Thymus (tissue), 11 donors: ENCODE results near the gene ETHE1. TPM values are rescaled to one million over a fixed set of nuclear protein-coding genes. Genes with fewer than 3 reads are reported as not detected.

Experiments
- DNase-seq, 9 donors: peaks; one replicate each; pipeline ENCODE4 v3.0.0-alpha.2; 2013; ENCODE audit warnings: low spot score in 9 of 9, low read depth in 6 of 9, missing footprints in 1 of 9
- H3K27ac ChIP-seq, 2 donors: one replicate each; pipeline ENCODE4 v1.5.1; 2013; ENCODE audit warnings: control low read depth in 1 of 2, low read depth in 1 of 2, low read length in 1 of 2, mild to moderate bottlenecking in 1 of 2, moderate library complexity in 1 of 2
- H3K27me3 ChIP-seq, 2 donors: one replicate each; pipeline ENCODE4 v1.5.1; 2013; ENCODE audit warnings: low read length in 1 of 2; ENCODE audit not compliant: control insufficient read depth in 2 of 2, insufficient read depth in 1 of 2
- H3K36me3 ChIP-seq, 2 donors: one replicate each; pipeline ENCODE4 v1.5.1; 2013; ENCODE audit warnings: low read length in 1 of 2, mild to moderate bottlenecking in 1 of 2, moderate library complexity in 1 of 2; ENCODE audit not compliant: control insufficient read depth in 2 of 2, insufficient read depth in 2 of 2
- H3K4me1 ChIP-seq, 2 donors: one replicate each; pipeline ENCODE4 v1.5.1; 2013; ENCODE audit warnings: low read length in 2 of 2; ENCODE audit not compliant: control insufficient read depth in 2 of 2, insufficient read depth in 2 of 2
- H3K4me3 ChIP-seq, 2 donors: one replicate each; pipeline ENCODE4 v1.5.1; 2013; ENCODE audit warnings: low read length in 2 of 2, control low read depth in 1 of 2, mild to moderate bottlenecking in 1 of 2
- H3K9me3 ChIP-seq, 2 donors: one replicate each; pipeline ENCODE4 v1.5.1; 2013; ENCODE audit warnings: low read length in 1 of 2, mild to moderate bottlenecking in 1 of 2; ENCODE audit not compliant: control insufficient read depth in 2 of 2, insufficient read depth in 1 of 2
- WGBS: extraction: QIAGEN DNeasy Blood & Tissue Kit; methylation state at CpG from one replicate; pipeline ENCODE4 v1.1.7; 2013; 5-methylcytosine and 5-hydroxymethylcytosine counted together
- polyA plus RNA-seq: library from polyadenylated mRNA; stranded (reverse); fragments of 200-250 nt; gene quantifications from one replicate; pipeline ENCODE4 v1.2.3, GENCODE V29; 2013
- total RNA-seq: library from RNA; stranded (reverse); fragments of 120-200 nt; gene quantifications from one replicate; pipeline ENCODE4 v1.2.4, GENCODE V29; 2013
- donor health status: healthy.

The ETHE1 gene
- total and polyA plus RNA-seq, 2 donors: 32.3 to 44.8 TPM

DNA sequence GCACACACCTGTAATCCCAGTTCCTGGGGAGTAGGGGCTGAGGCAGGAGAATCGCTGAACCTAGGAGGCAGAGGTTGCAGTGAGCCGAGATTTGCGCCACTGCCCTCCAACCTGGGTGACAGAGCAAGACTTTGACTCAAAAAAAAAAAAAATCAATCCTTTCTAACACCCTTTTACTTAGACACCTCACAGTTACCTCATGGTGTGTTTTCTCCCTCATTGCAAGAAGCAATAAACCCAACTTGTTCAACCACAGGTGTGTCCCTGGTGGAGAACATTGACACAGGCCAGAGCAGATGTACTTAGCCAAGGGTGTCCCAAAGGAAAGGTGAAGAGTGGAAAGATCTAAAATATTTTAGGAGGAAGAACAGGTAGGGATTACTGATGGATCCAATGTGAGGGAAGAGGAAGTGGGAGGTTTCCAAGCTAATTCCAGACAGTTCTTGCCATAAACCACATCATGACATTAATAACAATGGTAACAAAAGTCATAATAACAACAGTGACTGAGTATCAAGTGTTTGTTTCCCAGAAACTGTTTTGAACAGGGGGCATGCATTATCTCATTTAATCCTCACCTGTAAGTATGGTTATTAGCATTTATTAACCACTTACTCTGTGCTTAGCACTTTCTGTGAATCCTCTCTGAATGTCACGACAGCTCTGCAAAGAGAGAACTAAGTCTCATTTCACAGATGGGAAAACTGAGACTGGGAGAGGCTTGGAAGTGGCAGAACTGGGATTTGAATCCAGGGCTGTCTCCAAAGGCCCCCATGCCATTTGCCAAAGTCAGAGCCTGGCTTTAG, 58.4 kb downstream of the ETHE1 start:
- DNase-seq: no peak
- H3K36me3 ChIP-seq: no peaks in the 10 kb centered on the region
- peaks cover 27 to 46% of the 10 kb centered on the region in 2 donors for H3K4me1 ChIP-seq
- peaks cover 4 to 25% of the 10 kb centered on the region in 2 donors for H3K27me3 ChIP-seq
- no peaks in the 10 kb centered on the region for H3K9me3 ChIP-seq
- H3K27ac ChIP-seq: peak overlapping the region; percentile 78 to 85
- 95% methylated on average over 4 of the region's 4 CpGs for WGBS
- no peak overlapping the region for H3K4me3 ChIP-seq

DNA sequence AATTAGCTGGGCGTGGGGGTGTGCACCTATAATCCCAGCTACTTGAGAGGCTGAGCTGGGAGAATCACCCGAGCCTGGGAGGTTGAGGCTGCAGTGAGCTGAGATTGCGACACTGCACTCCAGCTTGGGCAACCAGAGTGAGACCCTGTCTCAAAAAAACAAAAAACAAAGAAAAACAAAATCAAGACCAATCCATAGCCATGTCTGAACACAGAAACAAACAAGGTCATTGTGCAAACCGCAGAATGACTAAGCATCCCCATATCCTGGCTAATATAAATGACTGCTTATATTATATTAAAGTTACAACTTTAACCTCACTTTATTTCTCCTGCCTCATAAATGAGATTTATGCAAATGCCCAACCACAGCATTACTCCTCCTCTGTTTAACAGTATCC, 59.3 kb downstream of the ETHE1 start:
- no peak for DNase-seq
- 72% methylated on average over 4 of the region's 4 CpGs for WGBS
- no peak overlapping the region for H3K4me3 ChIP-seq
- no peaks in the 10 kb centered on the region for H3K9me3 ChIP-seq
- peaks cover 27 to 52% of the 10 kb centered on the region in 2 donors for H3K4me1 ChIP-seq
- H3K27ac ChIP-seq: no peak overlapping the region
- H3K27me3 ChIP-seq: peaks cover 4 to 28% of the 10 kb centered on the region in 2 donors
- H3K36me3 ChIP-seq: no peaks in the 10 kb centered on the region

DNA sequence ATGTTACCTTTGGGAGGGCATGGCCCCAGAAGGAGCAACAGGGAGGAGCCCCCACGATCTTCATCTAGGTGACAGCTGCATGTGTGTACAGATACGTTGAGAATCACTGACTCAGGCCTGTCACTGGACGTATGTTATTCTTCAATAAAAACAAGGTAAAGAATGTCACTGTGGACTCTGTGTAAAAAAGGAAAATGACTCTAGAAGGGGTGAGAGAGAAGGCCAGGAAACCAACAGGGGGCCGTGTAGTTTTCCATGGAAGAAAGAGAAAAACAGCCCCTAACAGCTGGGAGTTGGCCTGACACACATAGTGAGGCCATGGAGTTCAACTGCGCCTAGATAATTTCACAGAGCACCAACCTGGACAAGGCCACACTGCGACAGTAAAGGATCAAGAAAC, 59.7 kb downstream of the ETHE1 start:
- H3K27ac ChIP-seq: no peak overlapping the region

DNA sequence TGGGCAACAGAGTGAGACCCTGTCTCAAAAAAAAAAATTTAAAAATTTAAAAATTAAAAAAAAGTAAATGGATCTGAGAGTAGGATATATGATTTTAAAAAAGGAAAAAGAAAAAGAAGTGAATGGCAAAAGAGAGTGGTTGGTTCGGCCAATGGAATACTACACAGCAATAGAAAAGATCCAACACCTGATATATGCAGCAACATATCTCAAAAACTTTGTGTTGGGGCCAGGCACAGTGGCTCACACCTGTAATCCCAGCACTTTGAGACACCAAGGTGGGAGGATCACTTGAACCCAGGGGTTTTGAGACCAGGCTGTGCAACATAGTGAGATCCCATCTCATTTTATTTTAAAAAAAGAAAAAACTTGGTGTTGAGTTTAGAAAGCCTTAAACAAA, 60.2 kb downstream of the ETHE1 start:
- H3K27me3 ChIP-seq: peaks cover 4 to 34% of the 10 kb centered on the region in 2 donors
- H3K4me1 ChIP-seq: peaks cover 27 to 53% of the 10 kb centered on the region in 2 donors
- DNase-seq: no peak
- 97% methylated on average over 1 of the region's 1 CpG for WGBS
- H3K4me3 ChIP-seq: no peak overlapping the region
- no peak overlapping the region for H3K27ac ChIP-seq
- no peaks in the 10 kb centered on the region for H3K9me3 ChIP-seq
- H3K36me3 ChIP-seq: no peaks in the 10 kb centered on the region

More for the DNA sequence above, 59.7 kb downstream of the ETHE1 start:
- Histone ChIP-seq H3K4me1 (peaks cover 27 to 53% of the 10 kb centered on the region in 2 donors), H3K4me3 (no peak overlapping the region), H3K27me3 (peaks cover 4 to 31% of the 10 kb centered on the region in 2 donors), H3K9me3 (no peaks in the 10 kb centered on the region), H3K36me3 (no peaks in the 10 kb centered on the region)
- 91% methylated on average over 6 of the region's 6 CpGs for WGBS
- DNase-seq: no peak

DNA sequence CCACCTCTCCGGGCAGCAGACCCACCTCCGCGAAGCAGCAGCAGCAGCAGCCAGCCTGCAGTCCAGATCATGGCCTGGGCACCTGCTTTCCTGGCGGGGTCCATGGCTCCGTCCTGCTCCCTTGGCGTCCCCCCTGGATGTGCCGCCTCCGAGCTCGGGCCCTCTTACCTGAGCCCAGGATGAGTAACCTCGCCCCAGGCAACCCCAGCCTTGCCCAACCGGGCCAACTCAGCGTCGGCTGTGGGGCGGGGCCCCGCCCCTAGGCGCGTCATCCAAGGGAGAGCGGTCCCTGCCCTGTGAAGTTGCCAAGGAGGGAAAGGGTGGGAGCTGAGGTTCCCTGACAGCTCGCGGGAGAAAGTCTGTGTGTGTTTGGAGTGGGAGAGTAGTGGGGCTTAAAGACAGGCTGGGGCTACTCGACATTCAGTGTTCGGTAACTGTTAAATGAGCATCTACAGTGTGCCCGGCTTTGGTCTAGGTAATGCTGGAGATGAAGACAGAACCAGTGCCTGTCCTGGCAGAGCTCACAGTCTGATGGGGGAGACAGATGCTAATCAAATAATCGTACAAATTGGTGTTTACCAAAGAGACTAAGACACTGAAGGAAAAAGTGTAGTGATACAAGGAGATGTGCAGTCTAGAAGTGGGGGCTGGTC, 61.4 kb downstream of the ETHE1 start, which contains the start of gene LYPD3:
Gene LYPD3, minus strand, starts transcription at position 141 of the 653 bp plus-strand sequence. Its CDS starts 37 bp downstream, at position 104.
- Histone ChIP-seq H3K27me3 (peaks cover 4 to 40% of the 10 kb centered on the region in 2 donors), H3K27ac (peak within 1 kb of the TSS in 1 of 2 donors; percentile 93), H3K4me1 (peaks cover 27 to 49% of the 10 kb centered on the region in 2 donors), H3K36me3 (no peaks in the 10 kb centered on the region), H3K4me3 (peak within 1 kb of the TSS; percentile 65 to 83), H3K9me3 (no peaks in the 10 kb centered on the region)
- DNase-seq: no peak
- 46% methylated on average over 24 of the region's 24 CpGs for WGBS

DNA sequence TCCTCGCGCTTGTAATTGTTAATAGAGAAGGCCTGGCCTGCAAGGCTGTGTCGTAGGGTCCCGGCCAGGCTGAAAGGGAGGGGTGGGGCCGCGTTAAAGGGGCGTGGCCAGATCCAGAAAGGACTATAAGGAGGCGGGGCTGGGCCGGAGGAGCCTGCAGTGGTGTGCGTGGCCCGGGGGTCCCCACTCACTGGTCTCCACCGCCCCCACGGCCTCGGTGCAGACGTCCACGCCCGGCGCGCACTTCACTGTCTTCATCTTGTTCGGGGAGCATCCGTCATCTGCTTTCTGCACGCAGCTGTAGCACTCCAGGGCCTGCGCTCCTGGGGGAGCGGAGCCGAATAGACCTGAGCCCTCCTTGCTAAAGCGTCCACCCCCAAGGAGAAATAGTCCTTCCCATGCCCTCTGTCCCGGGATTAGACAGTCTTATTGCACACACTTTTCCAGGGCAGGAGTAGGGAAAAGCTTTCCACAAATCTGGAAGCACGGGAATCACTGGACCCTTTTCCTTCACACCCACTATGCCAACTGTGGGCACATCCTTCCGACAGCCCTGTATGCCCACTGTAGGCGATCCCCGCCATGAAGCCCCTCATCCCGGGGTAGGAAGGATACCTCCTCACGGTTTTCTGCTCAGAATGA, 62.7 kb downstream of the ETHE1 start:
- WGBS: 13% methylated on average over 33 of the region's 33 CpGs
- peak overlapping the region; percentile 88 to 93 for H3K27ac ChIP-seq
- no peaks in the 10 kb centered on the region for H3K36me3 ChIP-seq
- H3K4me1 ChIP-seq: peaks cover 22 to 37% of the 10 kb centered on the region in 2 donors
- peak in 1 of 9 donors; percentile 60 for DNase-seq
- peaks cover 4 to 40% of the 10 kb centered on the region in 2 donors for H3K27me3 ChIP-seq
- H3K9me3 ChIP-seq: no peaks in the 10 kb centered on the region
- peak overlapping the region; percentile 65 to 83 for H3K4me3 ChIP-seq

DNA sequence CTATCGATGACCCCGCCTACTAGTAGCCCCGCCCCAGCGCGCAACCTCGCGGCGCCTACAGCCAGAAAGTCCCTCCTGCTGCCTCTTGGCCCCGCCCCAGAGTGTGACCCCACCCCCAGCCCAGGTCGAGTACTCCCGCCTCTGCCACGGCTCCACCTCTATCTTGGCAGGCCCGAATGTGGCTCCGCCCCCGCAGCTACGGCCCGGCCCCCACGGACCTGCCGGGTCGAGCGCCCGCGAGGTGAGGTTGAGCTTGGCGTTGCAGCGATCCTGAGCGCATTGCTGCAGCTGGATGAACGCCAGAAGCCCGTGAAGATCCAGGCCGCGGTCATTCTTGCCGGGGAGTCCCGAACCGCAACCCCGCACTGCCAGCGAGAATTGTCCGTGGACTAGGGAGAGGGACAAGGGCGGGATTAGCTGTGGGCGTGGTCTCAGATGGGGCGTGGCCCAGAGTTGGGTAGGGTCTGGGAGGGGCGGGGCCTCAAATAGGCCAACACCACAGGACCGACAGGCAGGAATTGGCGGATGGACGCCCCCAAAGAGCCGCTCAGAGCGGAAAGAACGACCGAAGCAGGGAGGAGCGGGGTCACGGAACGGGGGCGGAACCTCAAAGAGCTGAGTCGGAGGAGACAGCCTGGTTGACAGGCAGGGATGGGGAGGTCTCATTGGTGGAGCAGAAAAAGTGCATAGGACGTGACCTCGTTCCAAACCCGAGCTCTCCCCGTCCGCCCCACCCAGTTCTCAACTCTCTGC, 63.4 kb downstream of the ETHE1 start:
- WGBS: under 1% methylated on average over 57 of the region's 57 CpGs

DNA sequence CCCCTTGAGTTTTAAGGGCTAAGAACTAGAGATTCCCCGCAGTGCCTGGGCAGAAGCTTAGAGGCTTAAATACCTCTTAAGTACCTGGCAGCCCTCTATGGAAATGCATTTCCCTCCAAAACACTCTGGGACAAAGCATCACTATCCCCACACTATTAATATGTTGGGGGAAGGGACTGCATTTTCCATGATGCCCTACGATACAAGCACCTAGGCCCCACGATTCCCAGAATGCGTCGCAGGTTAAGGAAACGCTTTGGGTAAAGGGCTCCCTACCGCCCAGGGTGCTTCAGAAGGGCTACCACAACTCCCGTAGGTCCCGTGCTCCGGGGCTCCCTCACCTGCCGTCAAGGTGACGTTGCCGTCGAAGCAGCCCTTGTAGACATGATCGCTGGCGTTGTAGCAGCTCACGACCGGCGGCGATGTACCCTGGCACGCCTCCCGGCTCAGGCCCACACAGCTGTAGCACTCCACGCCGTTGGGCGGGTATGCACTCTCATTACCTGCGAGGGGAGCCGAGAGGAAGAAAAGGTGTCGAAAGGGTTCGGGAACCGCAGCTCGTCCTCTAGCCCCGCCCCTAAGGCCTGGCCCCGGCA, 64.1 kb downstream of the ETHE1 start:
- no peaks in the 10 kb centered on the region for H3K36me3 ChIP-seq
- WGBS: 15% methylated on average over 33 of the region's 33 CpGs
- no peaks in the 10 kb centered on the region for H3K9me3 ChIP-seq
- H3K4me3 ChIP-seq: peak overlapping the region; percentile 46 to 83
- peaks cover 4 to 40% of the 10 kb centered on the region in 2 donors for H3K27me3 ChIP-seq
- H3K27ac ChIP-seq: peak overlapping the region; percentile 8 to 70
- peaks cover 11 to 24% of the 10 kb centered on the region in 2 donors for H3K4me1 ChIP-seq
- DNase-seq: no peak

More for the DNA sequence above, 63.4 kb downstream of the ETHE1 start:
- no peaks in the 10 kb centered on the region for H3K9me3 ChIP-seq
- DNase-seq: peak; percentile 86 to 97 (median 93)
- H3K4me1 ChIP-seq: peaks cover 15 to 30% of the 10 kb centered on the region in 2 donors
- H3K27me3 ChIP-seq: peaks cover 4 to 40% of the 10 kb centered on the region in 2 donors
- peak overlapping the region; percentile 65 to 83 for H3K4me3 ChIP-seq
- peak overlapping the region; percentile 88 to 93 for H3K27ac ChIP-seq
- no peaks in the 10 kb centered on the region for H3K36me3 ChIP-seq
